ENCODE measurements around the gene IGFALS. TPM values are rescaled to one million over a fixed set of nuclear protein-coding genes. Genes with fewer than 3 reads are reported as not detected.

IGFALS gene
- total and polyA plus RNA-seq, 2 of the 4 experiments (the other 2 are of a cell fraction) = not detected

- peaks cover 5% of the 10 kb centered on the region; the same call in 1 of the 2 replicates for H3K9me1 ChIP-seq (ENCODE audit: insufficient read depth, low read length)
- no peak overlapping the region for H3K27ac ChIP-seq (ENCODE audit: insufficient read depth, low read length)
- no peak overlapping the region for H2BK15ac ChIP-seq (ENCODE audit: low read depth, low read length)
- H3K9me3 ChIP-seq (ENCODE audit: control insufficient read depth, insufficient read depth, low read length) = no peaks in the 10 kb centered on the region
- H4K91ac ChIP-seq (ENCODE audit: insufficient read depth, low read depth, low read length) = no peak overlapping the region
- no peak overlapping the region for H2BK120ac ChIP-seq (ENCODE audit: low read depth, low read length)
- POLR2A ChIA-PET (ENCODE audit: unreplicated experiment) = no interaction called here
- H3K4me2 ChIP-seq (ENCODE audit: low read depth, low read length) = no peak overlapping the region
- no peak overlapping the region for H3K14ac ChIP-seq (replicated peaks; ENCODE audit: low read depth, low read length)
- in situ Hi-C loops (cut with MboI; ENCODE audit: low sequenced_read_pairs) (no loop called here), dilution Hi-C loops (cut with HindIII; ENCODE audit: low sequenced_read_pairs, unreplicated experiment) (no loop called here), intact Hi-C loops (cut with micrococcal nuclease) (no loop called here)
- H3K79me1 ChIP-seq (ENCODE audit: low read depth in 1 of 2, low read length in 2 of 2) = peaks cover 17 to 61% of the 10 kb centered on the region in 2 experiments
- no peak overlapping the region for H4K5ac ChIP-seq (ENCODE audit: low read depth, low read length)
- H2BK5ac ChIP-seq (ENCODE audit: low read depth, low read length, poor library complexity, severe bottlenecking) = no peak overlapping the region
- peaks cover 33% of the 10 kb centered on the region for H3K36me3 ChIP-seq (ENCODE audit: control insufficient read depth, insufficient read depth, low read length)
- ATAC-seq (ENCODE audit: low read depth) (no peak), DNase-seq (no peak)
- no peak overlapping the region for H2BK20ac ChIP-seq (ENCODE audit: low read depth, low read length)
- BruUV-seq (replicated peaks) = no TSS peak
- no peak overlapping the region for H3K4me3 ChIP-seq (ENCODE audit: insufficient read depth, low read depth, low read length)
- H4K20me1 ChIP-seq (ENCODE audit: insufficient read depth, low read length) = peaks cover 21% of the 10 kb centered on the region
- peaks cover 14% of the 10 kb centered on the region for H3K4me1 ChIP-seq (ENCODE audit: control insufficient read depth, insufficient read depth, low read length)
- WGBS, 2 experiments (ENCODE audit: extremely low coverage in 2 of 2, insufficient read length in 1 of 2) = 82% methylated on average over 6 of the region's 28 CpGs; no CpG with 5 or more reads in 1 of the 2 experiments
- CTCF ChIA-PET = no interaction called here
- H2AK9ac ChIP-seq (replicated peaks; ENCODE audit: low read depth, low read length, poor library complexity) = no peak overlapping the region
- no peak overlapping the region for H3K56ac ChIP-seq (ENCODE audit: extremely low read depth, insufficient read depth, low read length)
- no peak overlapping the region for H2AK5ac ChIP-seq (ENCODE audit: low read depth, low read length)
- peak overlapping the region; percentile 49 for H2AFZ ChIP-seq (replicated peaks; ENCODE audit: low read length, poor library complexity)
- no peak overlapping the region for H3K4ac ChIP-seq (ENCODE audit: low read depth, low read length)
- H4K8ac ChIP-seq (ENCODE audit: low read depth in 2 of 2, low read length in 2 of 2) = no peak overlapping the region
- TF ChIP-seq FOS (IDR thresholded peaks at IDR 0.05; ENCODE audit: low read depth, low read length) (no peak), SMC3 (IDR thresholded peaks at IDR 0.05; ENCODE audit: low read depth, low read length) (no peak), RAD21 (IDR thresholded peaks at IDR 0.05; ENCODE audit: low read length) (no peak), ELK1 (IDR thresholded peaks at IDR 0.05; ENCODE audit: borderline replicate concordance, low read depth, low read length) (no peak), RFX5 (IDR thresholded peaks at IDR 0.05; ENCODE audit: low read depth, low read length) (no peak), MAZ (IDR thresholded peaks at IDR 0.05; ENCODE audit: borderline replicate concordance, low read depth, low read length) (no peak), NFE2L2 (IDR thresholded peaks at IDR 0.05; ENCODE audit: low read depth, low read length) (no peak), CHD1 (IDR thresholded peaks at IDR 0.05; ENCODE audit: low read depth, low read length) (no peak), RCOR1 (IDR thresholded peaks at IDR 0.05; ENCODE audit: insufficient replicate concordance, low read length) (no peak)
- no peak overlapping the region for H3K18ac ChIP-seq (ENCODE audit: low read depth, low read length)
- no peak overlapping the region for H3K23ac ChIP-seq (ENCODE audit: low read depth, low read length)
- H3K27me3 ChIP-seq (ENCODE audit: control insufficient read depth, insufficient read depth, low read length) = no peaks in the 10 kb centered on the region
- H3K9ac ChIP-seq (ENCODE audit: low read depth, low read length) = no peak overlapping the region
Measured at GRCh38 chr16:1775846-1776671, 17.4 kb downstream of the IGFALS start.
